B cell (primary cell): ENCODE measurements around the gene UNC5B. TPM values are rescaled to one million over a fixed set of nuclear protein-coding genes. Genes with fewer than 3 reads are reported as not detected.

Experiments used
- ATAC-seq: fragments of 200-7000 bp; cut with Tn5 transposase; one replicate; pipeline ENCODE4 v1.10.0; 2021; ENCODE audit warnings: low read depth, mild to moderate bottlenecking, moderate number of reproducible peaks, moderate library complexity
- CTCF ChIA-PET: fragments of 350-600 bp; sonication (Branson Sonifier 250); formaldehyde crosslinking; loops from one replicate; lab custom pipeline; 2021; ENCODE audit warnings: antibody characterized with exemption, inconsistent platforms; lab: Charles Lee
- POLR2A ChIA-PET: fragments of 350-600 bp; sonication (Branson Sonifier 250); formaldehyde crosslinking; loops from one replicate; lab custom pipeline; 2021; ENCODE audit warnings: antibody characterized with exemption; lab: Charles Lee
- DNase-seq: peaks from one replicate; pipeline ENCODE4 v3.0.0; 2013
- H2AFZ ChIP-seq: 2 replicates; pipeline ENCODE4 v1.6.1; 2012; ENCODE audit warnings: mild to moderate bottlenecking, low read depth, low read length; ENCODE audit not compliant: insufficient read depth, poor library complexity, severe bottlenecking
- H3K27ac ChIP-seq, 2 donors: 1 replicate in 1 of 2; 2 replicates in 1 of 2; pipeline ENCODE4 v1.5.1; 2012 to 2013; ENCODE audit warnings: low read length in 2 of 2, mild to moderate bottlenecking in 2 of 2, moderate library complexity in 1 of 2
- H3K27me3 ChIP-seq, 4 experiments: fragments of 200-600 bp in 1 of 4; sonication (generic) in 1 of 4; replicated peaks in 1 of 4; 1 replicate in 2 of 4; 2 replicates in 2 of 4; pipeline versions ENCODE4 v1.6.1 to v1.7.0; 2013 to 2016; ENCODE audit warnings: low read length in 3 of 4, mild to moderate bottlenecking in 2 of 4, mixed read lengths in 1 of 4, moderate library complexity in 1 of 4; ENCODE audit not compliant: insufficient read depth in 4 of 4, control insufficient read depth in 3 of 4; ENCODE audit errors: control extremely low read depth in 1 of 4
- H3K36me3 ChIP-seq, 2 experiments: replicated peaks in 1 of 2; 1 replicate in 1 of 2; 2 replicates in 1 of 2; pipeline versions ENCODE4 v1.6.1 to v1.7.1; 2013; ENCODE audit warnings: low read length in 1 of 2; ENCODE audit not compliant: insufficient read depth in 2 of 2, control insufficient read depth in 1 of 2; ENCODE audit errors: control extremely low read depth in 1 of 2, extremely low read depth in 1 of 2
- H3K4me1 ChIP-seq, 2 donors: fragments of 200-600 bp in 1 of 2; sonication (generic) in 1 of 2; 1 replicate in 1 of 2; 2 replicates in 1 of 2; pipeline versions ENCODE4 v1.5.1 to v1.6.1; 2013 to 2017; ENCODE audit warnings: low read length in 2 of 2; ENCODE audit not compliant: control insufficient read depth in 2 of 2, insufficient read depth in 2 of 2
- H3K4me2 ChIP-seq: replicated peaks from 2 replicates; pipeline ENCODE3; 2012; ENCODE audit warnings: mild to moderate bottlenecking, low read depth, low read length; ENCODE audit not compliant: poor library complexity, severe bottlenecking
- H3K4me3 ChIP-seq, 5 experiments: fragments of 200-600 bp in 1 of 5; sonication (generic) in 1 of 5; 1 replicate in 3 of 5; 2 replicates in 2 of 5; pipeline versions ENCODE4 v1.5.1 to v1.7.0; 2011 to 2016; ENCODE audit warnings: low read length in 4 of 5, mild to moderate bottlenecking in 4 of 5, low read depth in 2 of 5, control low read depth in 1 of 5, moderate library complexity in 1 of 5; ENCODE audit not compliant: insufficient read depth in 1 of 5; ENCODE audit errors: control extremely low read depth in 1 of 5, extremely low read depth in 1 of 5
- H3K79me2 ChIP-seq: fragments of 200-600 bp; sonication (generic); one replicate; pipeline ENCODE4 v1.6.0; 2016; ENCODE audit warnings: low read length; ENCODE audit not compliant: control insufficient read depth, insufficient read depth
- H3K9ac ChIP-seq: fragments of 200-600 bp; sonication (generic); 2 replicates; pipeline ENCODE4 v1.6.1; 2017; ENCODE audit warnings: mild to moderate bottlenecking, low read length, moderate library complexity
- H3K9me3 ChIP-seq, 3 donors: one replicate each; pipeline versions ENCODE4 v1.6.1 to v1.7.1; 2013; ENCODE audit warnings: low read length in 2 of 3; ENCODE audit not compliant: control insufficient read depth in 2 of 3, insufficient read depth in 1 of 3; ENCODE audit errors: control extremely low read depth in 1 of 3
- H4K20me1 ChIP-seq: 2 replicates; pipeline ENCODE4 v1.6.0; 2012; ENCODE audit warnings: mild to moderate bottlenecking, low read length; ENCODE audit not compliant: insufficient read depth, control insufficient read depth, poor library complexity, severe bottlenecking
- H3K27ac Mint-ChIP-seq: one replicate; pipeline ENCODE4 v1.8.0; 2021; ENCODE audit warnings: mixed read lengths
- H3K27me3 Mint-ChIP-seq: one replicate; pipeline ENCODE4 v1.8.0; 2021; ENCODE audit warnings: mixed read lengths
- H3K4me1 Mint-ChIP-seq: one replicate; pipeline ENCODE4 v1.8.0; 2021; ENCODE audit warnings: mixed read lengths
- H3K4me3 Mint-ChIP-seq: one replicate; pipeline ENCODE4 v1.8.0; 2021; ENCODE audit warnings: mixed read lengths
- H3K9me3 Mint-ChIP-seq: one replicate; pipeline ENCODE4 v1.8.0; 2022; ENCODE audit warnings: mixed read lengths; ENCODE audit not compliant: insufficient read depth
- EZH2 ChIP-seq: IDR thresholded peaks from 2 replicates; pipeline ENCODE4 v1.6.1; 2012; ENCODE audit warnings: borderline replicate concordance, low read depth, mild to moderate bottlenecking, moderate library complexity, low read length; ENCODE audit not compliant: insufficient read depth, poor library complexity, severe bottlenecking
- WGBS: methylation state at CpG from one replicate; pipeline ENCODE4 v1.1.5; 2013; ENCODE audit warnings: missing lambda C conversion rate; ENCODE audit not compliant: insufficient coverage; 5-methylcytosine and 5-hydroxymethylcytosine counted together
- intact Hi-C: fragments of 100-400 bp; cut with micrococcal nuclease; formaldehyde crosslinking; loops from one replicate; pipeline ENCODE4 v1.10.0; 2022
- polyA plus RNA-seq: library from polyadenylated mRNA; depleted of rRNA; stranded (reverse); fragments of >200 nt; gene quantifications from 2 replicates; pipeline ENCODE4 v1.2.3, GENCODE V29; 2012
- total RNA-seq, 2 donors: library from RNA; stranded (reverse); fragments of 120-200 nt in 1 of 2; gene quantifications; 1 replicate in 1 of 2; 2 replicates in 1 of 2; pipeline versions ENCODE4 v1.2.3 to v1.2.4, GENCODE V29; 2013 to 2022
- TF ChIP-seq, protein P1 (sequence below): fragments of 200-600 bp; IDR thresholded peaks from one replicate; pipeline ENCODE4 v1.8.0; 2022; ENCODE audit warnings: antibody characterized with exemption, mild to moderate bottlenecking

Gene UNC5B
- total and polyA plus RNA-seq, 2 donors (not counting 1 experiment from before 2014, with no cell fraction given), result not detected

GRCh38 chr10:71266147-71266917 is 54.0 kb downstream of the UNC5B start:
- no peaks in the 10 kb centered on the region for H3K9me3 Mint-ChIP-seq
- no peak for TF ChIP-seq EZH2
- TF ChIP-seq, protein P1, sequence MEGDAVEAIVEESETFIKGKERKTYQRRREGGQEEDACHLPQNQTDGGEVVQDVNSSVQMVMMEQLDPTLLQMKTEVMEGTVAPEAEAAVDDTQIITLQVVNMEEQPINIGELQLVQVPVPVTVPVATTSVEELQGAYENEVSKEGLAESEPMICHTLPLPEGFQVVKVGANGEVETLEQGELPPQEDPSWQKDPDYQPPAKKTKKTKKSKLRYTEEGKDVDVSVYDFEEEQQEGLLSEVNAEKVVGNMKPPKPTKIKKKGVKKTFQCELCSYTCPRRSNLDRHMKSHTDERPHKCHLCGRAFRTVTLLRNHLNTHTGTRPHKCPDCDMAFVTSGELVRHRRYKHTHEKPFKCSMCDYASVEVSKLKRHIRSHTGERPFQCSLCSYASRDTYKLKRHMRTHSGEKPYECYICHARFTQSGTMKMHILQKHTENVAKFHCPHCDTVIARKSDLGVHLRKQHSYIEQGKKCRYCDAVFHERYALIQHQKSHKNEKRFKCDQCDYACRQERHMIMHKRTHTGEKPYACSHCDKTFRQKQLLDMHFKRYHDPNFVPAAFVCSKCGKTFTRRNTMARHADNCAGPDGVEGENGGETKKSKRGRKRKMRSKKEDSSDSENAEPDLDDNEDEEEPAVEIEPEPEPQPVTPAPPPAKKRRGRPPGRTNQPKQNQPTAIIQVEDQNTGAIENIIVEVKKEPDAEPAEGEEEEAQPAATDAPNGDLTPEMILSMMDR, result no peak
- H3K27ac ChIP-seq, result no peak overlapping the region
- no peak overlapping the region for H3K4me3 ChIP-seq
- no peak overlapping the region for H3K27ac Mint-ChIP-seq
- intact Hi-C loops, result no loop called here
- no peaks in the 10 kb centered on the region for H3K27me3 ChIP-seq
- no peak overlapping the region for H3K9ac ChIP-seq
- no peak overlapping the region for H3K4me2 ChIP-seq
- no peak for DNase-seq
- CTCF ChIA-PET, result interaction anchor here (2.6 kb wide), 1 partner anchor 19 kb away, joined by 5 read pairs; no protein-coding TSS in a partner anchor
- H3K9me3 ChIP-seq, result no peaks in the 10 kb centered on the region
- H3K4me1 Mint-ChIP-seq, result no peaks in the 10 kb centered on the region
- H3K79me2 ChIP-seq, result no peaks in the 10 kb centered on the region
- ATAC-seq, result no peak
- H3K4me1 ChIP-seq, result no peaks in the 10 kb centered on the region
- H3K27me3 Mint-ChIP-seq, result peaks cover 18% of the 10 kb centered on the region
- H3K36me3 ChIP-seq, result no peaks in the 10 kb centered on the region
- no peak overlapping the region for H2AFZ ChIP-seq
- no peaks in the 10 kb centered on the region for H4K20me1 ChIP-seq
- POLR2A ChIA-PET, result no interaction called here
- no peak overlapping the region for H3K4me3 Mint-ChIP-seq
- WGBS, result 87% methylated on average over 16 of the region's 18 CpGs

GRCh38 chr10:71266918-71267442 is 54.6 kb downstream of the UNC5B start:
- WGBS, result 97% methylated on average over 6 of the region's 8 CpGs

More at GRCh38 chr10:71266918-71267442, 54.6 kb downstream of the UNC5B start:
- Histone ChIP-seq H3K27me3 (no peaks in the 10 kb centered on the region), H3K79me2 (no peaks in the 10 kb centered on the region), H3K4me1 (no peaks in the 10 kb centered on the region), H3K27ac (no peak overlapping the region), H3K36me3 (no peaks in the 10 kb centered on the region), H2AFZ (no peak overlapping the region), H3K4me3 (no peak overlapping the region), H3K4me2 (no peak overlapping the region), H3K9ac (no peak overlapping the region), H3K9me3 (no peaks in the 10 kb centered on the region), H4K20me1 (no peaks in the 10 kb centered on the region)
- H3K27ac Mint-ChIP-seq, result no peak overlapping the region
- DNase-seq, result no peak
- no peaks in the 10 kb centered on the region for H3K9me3 Mint-ChIP-seq
- H3K4me1 Mint-ChIP-seq, result no peaks in the 10 kb centered on the region
- CTCF ChIA-PET, result no interaction called here
- POLR2A ChIA-PET, result no interaction called here
- TF ChIP-seq, protein P1, result no peak
- no peak for TF ChIP-seq EZH2
- ATAC-seq, result no peak
- intact Hi-C loops, result no loop called here
- H3K27me3 Mint-ChIP-seq, result peaks cover 18% of the 10 kb centered on the region
- no peak overlapping the region for H3K4me3 Mint-ChIP-seq
